ENCODE measurements around the gene SLC1A4.

DNA sequence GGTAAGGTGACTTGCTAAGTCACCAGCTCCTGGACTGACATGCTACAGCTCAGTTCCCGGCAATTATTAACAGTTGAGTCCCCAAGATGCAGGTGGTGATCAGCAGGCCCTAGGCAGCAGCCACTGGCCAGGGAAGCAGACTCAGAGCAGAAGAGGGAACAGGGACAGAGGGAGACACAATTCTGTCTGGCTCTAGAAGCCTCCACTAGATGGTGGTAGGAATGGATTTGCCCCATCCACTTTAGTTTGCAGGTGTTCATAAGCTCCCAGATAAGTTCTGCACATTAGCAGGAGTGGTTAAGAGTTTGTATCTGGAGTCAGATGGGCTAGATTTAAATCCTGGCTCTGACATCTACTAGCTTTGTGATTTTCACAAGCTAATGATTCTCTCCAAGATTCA is 25.5 kb upstream of the SLC1A4 start:
- no peak for TF ChIP-seq CTCF (tag by site-specific recombination; IDR thresholded peaks at IDR 0.05)
- TF ChIP-seq ZNF623 (tag by site-specific recombination; IDR thresholded peaks at IDR 0.05), result no peak
- no peak for TF ChIP-seq OSR2 (tag by site-specific recombination; IDR thresholded peaks at IDR 0.05)
- TF ChIP-seq ZNF707 (tag by site-specific recombination; IDR thresholded peaks at IDR 0.05), result no peak
- no peak for TF ChIP-seq ZNF248 (tag by site-specific recombination; IDR thresholded peaks at IDR 0.05)
- TF ChIP-seq KLF17 (tag by site-specific recombination; IDR thresholded peaks at IDR 0.05), result no peak
- TF ChIP-seq, protein P1, sequence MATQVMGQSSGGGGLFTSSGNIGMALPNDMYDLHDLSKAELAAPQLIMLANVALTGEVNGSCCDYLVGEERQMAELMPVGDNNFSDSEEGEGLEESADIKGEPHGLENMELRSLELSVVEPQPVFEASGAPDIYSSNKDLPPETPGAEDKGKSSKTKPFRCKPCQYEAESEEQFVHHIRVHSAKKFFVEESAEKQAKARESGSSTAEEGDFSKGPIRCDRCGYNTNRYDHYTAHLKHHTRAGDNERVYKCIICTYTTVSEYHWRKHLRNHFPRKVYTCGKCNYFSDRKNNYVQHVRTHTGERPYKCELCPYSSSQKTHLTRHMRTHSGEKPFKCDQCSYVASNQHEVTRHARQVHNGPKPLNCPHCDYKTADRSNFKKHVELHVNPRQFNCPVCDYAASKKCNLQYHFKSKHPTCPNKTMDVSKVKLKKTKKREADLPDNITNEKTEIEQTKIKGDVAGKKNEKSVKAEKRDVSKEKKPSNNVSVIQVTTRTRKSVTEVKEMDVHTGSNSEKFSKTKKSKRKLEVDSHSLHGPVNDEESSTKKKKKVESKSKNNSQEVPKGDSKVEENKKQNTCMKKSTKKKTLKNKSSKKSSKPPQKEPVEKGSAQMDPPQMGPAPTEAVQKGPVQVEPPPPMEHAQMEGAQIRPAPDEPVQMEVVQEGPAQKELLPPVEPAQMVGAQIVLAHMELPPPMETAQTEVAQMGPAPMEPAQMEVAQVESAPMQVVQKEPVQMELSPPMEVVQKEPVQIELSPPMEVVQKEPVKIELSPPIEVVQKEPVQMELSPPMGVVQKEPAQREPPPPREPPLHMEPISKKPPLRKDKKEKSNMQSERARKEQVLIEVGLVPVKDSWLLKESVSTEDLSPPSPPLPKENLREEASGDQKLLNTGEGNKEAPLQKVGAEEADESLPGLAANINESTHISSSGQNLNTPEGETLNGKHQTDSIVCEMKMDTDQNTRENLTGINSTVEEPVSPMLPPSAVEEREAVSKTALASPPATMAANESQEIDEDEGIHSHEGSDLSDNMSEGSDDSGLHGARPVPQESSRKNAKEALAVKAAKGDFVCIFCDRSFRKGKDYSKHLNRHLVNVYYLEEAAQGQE (tag by site-specific recombination; IDR thresholded peaks at IDR 0.05), result no peak
- TF ChIP-seq ZNF138 (tag by site-specific recombination; IDR thresholded peaks at IDR 0.05; ENCODE audit: borderline replicate concordance), result no peak
- TF ChIP-seq BCL11A (tag by site-specific recombination; IDR thresholded peaks at IDR 0.05; ENCODE audit: low read depth), result no peak

Measured in HEK293 (cell line).